Stimulated activated CD8-positive, alpha-beta memory T cell treated with anti-CD3 and anti-CD28 coated beads, Interleukin-2, amount 100 ng/mL, for 1 hour (primary cell): ENCODE measurements around the gene KIAA1958.
"Not testable (repeated sequence)": the region's sequence is repeated elsewhere in the genome, so short reads cannot be mapped to it uniquely, and the experiment has no call there.

ENCODE experiments used
- DNase-seq, 2 donors: peaks; one replicate each; pipeline ENCODE4 v3.0.0-alpha.2; 2020; ENCODE audit warnings: low read depth in 2 of 2

KIAA1958 gene

DNA sequence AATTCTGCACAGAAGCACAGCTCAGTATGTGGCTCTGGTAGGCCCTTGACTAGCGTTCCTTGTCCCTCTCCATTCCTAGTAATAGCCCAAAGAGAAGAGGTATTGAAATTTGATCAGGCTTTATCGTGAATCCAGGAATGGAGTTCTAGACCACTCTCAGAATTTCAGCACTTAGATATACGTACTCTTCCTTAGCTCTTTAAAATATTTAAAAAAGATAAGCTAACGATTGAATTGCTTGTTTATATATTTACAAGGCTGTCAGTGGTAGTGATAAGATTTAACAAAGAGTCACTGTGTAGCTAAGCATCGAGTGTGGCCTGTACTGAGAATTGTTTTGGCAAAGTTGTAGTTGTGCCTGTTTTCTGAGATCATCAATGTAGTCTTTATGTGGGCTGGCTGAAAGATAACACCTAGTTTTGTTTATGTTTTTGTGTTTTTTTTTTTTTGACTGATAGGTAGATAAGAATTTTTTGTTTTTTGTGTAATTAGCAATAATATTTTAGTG, 2.5 kb downstream of the KIAA1958 start:
- DNase-seq: no peak

- no peak for DNase-seq
Observed at GRCh38 chr9:112489876-112490666, 3.4 kb downstream of the KIAA1958 start.

- DNase-seq: no peak
Observed at GRCh38 chr9:112493393-112494137, 6.9 kb downstream of the KIAA1958 start.

GRCh38 chr9:112494153-112494552, 7.5 kb downstream of the KIAA1958 start:
- no peak for DNase-seq

DNA sequence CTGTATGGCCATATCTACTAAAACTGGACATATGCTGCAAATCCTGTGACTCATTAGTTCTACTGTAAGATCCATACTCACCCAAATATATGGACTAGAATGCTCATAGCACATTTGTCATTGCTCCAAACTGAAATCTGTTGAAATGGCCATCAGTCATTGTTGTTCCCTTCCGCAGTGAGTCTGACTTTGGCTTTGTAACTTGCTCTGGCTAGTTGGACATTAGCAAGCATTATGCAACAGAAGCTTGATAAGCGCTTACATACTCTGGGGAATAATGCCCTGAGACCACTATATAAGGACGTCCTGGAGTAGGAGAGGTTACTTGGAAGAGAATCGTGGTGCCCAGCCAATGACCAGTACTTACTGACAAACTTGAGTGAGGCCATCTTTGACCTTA, 9.0 kb downstream of the KIAA1958 start:
- no peak for DNase-seq

DNA sequence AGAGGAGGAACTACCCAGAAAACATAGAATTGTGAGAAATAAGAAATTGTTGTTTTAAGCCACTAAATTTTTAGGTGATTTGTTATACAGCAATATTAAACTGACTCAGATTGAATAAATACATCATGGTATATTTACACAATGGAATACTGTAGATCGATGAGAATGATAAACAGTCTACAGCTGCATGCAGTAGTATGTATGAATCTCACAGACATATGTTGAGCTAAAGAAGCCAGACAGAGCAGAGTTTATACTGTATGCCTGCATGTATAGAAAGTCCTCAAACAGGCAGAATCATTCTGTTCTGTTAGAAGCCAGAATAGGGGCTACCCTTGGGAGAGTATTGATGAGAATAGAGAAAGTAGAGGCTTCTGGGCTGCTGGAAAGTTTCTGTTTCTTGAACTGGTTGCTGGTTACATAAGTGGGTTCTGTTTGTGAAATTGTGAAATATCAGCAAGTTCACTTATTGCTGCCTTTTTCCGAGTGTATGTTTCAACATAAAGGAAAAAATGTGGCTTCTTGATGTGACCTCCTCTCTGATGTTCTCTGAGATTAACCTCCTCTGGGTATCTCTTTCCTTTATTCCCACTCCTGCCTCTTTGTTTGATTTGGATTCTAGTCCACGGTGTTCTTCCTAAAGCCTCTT, 9.6 kb downstream of the KIAA1958 start:
- no peak for DNase-seq

- no peak for DNase-seq
Observed at GRCh38 chr9:112500842-112501241, 14.2 kb downstream of the KIAA1958 start.

- no peak for DNase-seq
Observed at GRCh38 chr9:112501287-112501686, 14.7 kb downstream of the KIAA1958 start.

DNA sequence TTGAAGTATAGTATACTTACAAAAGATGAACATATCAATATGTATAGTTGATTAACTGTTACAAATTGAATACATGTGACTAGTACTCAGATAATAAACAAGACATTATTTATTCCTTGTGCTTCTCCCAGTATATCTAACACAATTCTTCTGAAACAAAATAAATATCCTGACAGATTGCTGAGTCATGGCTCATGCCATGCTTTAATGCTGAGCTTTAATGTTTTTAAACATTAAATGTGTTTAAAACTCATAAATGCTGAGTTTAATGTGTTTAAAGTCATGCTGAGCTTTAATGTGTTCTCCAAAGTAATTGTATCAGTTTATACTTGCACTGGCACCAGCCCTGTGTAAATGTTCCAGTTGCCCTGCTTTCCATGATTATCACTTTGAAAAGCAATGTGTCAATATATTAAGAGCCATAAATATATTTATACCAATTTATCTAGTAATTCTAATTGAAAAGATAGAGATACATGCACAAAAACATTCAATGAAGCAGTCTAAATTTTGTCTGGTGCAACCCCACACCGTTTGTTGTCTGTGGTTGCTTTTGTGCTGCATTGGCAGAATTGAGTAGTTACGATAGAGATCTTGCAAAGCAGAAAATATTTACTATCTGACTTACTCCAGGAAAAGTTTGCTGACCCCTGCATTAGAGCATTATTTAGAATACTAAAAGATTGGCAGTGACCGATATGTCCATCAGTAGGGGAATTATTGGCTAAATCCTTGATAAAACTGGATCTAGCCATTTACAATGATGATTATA, 15.7 kb downstream of the KIAA1958 start:
- DNase-seq: no peak

DNA sequence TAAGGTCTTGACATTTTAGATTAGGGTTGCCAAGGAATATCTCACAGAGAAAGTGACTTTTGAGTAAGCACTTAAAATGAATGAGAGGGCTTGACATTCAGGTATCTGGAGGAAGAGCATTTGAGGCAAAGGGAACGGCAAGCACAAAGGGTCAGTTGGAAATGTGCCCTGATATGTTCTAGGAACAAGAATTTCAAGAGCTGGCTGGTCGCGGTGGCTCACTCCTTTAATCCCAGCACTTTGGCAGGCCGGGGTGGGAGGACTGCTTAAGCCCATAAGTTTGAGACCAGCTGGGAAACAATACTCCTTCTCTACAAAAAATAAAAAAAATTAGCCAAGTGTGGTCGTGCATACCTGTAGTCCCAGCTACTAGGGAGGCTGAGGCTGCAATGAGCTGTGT, 16.5 kb downstream of the KIAA1958 start:
- DNase-seq: no peak

DNA sequence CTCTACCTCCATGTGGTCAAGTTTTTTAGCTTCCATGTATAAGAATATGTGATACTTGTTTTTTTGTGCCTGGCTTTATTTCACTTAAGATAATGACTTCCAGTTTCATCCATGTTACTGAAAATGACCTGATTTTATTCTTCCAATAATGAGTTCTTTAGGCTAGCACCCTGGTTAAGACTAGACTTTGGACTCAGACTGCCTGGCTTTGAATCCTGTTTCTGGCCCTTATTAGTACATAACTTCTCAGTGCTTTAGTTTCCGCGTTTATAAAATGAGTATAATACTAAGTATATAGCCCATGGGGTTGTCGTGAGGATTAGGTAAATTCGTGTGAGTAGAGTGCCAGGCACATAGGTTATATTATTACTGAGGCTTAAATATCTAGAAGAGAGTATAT, 18.5 kb downstream of the KIAA1958 start:
- DNase-seq: no peak

- no peak for DNase-seq
Observed at GRCh38 chr9:112505607-112506006, 19.0 kb downstream of the KIAA1958 start.

- no peak for DNase-seq
Observed at GRCh38 chr9:112506571-112506970, 19.9 kb downstream of the KIAA1958 start.

- no peak for DNase-seq
Observed at GRCh38 chr9:112507001-112507680, 20.5 kb downstream of the KIAA1958 start.

- no peak for DNase-seq
Observed at GRCh38 chr9:112508377-112508776, 21.8 kb downstream of the KIAA1958 start.

DNA sequence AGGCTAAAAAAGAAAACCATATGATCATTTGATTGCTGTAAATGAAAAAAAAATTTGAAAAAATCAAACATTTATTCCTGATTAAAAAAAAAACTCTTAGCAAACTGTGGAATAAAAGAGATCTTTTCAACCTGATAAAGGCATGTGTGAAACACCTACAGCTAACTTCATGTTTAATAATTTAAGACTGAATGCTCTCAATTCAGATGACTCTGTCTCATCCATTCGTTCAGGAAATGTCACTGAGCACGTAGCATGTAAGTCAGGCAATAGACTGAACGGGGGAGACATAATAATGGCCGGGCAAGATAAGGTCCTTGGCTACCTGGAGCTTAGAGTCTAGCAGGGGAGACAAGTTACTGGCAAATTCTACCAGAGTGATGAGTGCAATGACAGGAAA, 25.8 kb downstream of the KIAA1958 start:
- not testable (repeated sequence) for DNase-seq

DNA sequence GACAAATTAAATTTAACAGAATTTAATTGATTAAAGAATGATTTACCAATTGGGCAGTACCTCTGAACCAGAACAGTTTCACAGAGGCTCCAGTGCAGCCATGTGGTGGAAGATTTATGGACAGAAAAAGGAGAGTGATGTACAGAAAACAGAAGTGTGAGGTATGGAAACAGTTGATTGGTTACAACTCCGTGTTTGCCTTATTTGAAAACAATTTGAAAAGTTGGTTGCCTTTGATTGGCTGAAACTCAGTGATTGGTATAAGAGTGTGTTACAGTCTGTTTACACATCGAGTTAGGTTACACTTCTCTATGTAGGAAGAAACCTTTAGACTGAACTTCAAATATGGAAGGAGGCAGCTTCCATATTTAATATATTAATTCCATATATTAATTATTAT, 30.1 kb downstream of the KIAA1958 start:
- no peak for DNase-seq

DNA sequence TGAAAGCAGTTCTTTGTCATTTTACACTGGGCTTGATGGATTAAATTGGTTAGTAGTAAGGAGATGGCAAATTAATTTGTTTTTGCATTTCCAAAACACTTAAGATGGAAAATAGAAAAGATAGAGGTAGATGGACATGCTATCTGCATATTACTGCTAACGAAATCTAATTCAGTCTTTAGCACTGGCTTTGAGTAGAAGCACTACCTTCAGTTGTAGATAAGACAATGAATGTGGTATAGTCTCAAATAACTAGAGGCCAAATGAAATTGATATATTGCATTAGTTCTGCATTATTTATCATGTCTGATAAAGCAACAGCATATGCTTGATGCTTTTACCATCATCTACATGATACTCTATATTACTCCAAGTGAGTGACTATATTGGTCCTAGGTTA, 33.4 kb downstream of the KIAA1958 start:
- DNase-seq: no peak

DNA sequence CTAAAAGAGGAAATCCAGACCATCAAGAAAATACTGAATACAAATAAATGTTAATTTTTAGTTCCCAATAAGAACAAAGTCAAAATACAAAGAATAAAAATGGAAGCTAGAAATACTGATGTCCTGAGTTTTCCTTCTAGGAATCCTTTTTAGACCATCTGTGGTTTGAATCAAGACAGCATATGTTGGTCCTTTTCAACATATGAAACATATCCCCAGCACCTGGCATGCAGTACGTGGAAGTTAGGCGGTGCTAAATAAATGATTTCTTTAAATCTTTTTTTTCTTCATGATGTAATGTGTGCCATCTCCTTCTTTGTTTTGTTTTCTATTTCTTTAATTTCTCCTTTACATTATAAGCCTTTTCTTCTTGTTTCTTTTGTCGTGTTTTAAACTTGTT, 34.0 kb downstream of the KIAA1958 start:
- no peak for DNase-seq

DNA sequence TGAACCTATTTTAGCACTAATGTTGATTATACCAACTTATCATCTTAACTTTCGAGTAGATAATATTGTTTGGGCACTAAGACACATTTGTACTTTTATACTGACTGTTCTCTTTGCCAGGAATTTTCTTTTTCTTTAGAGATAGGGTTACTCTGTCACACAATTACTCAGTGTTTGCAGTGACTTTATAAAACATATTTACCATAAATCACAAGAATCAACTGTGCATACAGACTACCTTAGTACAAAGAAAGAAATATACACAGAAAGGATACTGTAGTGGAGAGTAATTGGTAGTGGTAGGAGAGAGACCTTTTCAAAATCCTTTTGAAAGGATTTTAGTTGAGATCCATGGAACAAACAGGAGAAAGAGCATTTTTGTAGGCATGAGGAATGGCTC, 40.3 kb downstream of the KIAA1958 start:
- no peak for DNase-seq

GRCh38 chr9:112527959-112528358, 41.3 kb downstream of the KIAA1958 start:
- DNase-seq: no peak
